GM12873 (cell line): ENCODE results near the gene GARIN5A.

ENCODE experiments used
- CTCF ChIP-seq: IDR thresholded peaks from 2 replicates; pipeline ENCODE4 v1.5.1; 2012; ENCODE audit warnings: low read depth, mild to moderate bottlenecking, moderate library complexity, low read length, control low read depth; ENCODE audit not compliant: insufficient read depth; ENCODE audit errors: missing control alignments

The GARIN5A gene

DNA sequence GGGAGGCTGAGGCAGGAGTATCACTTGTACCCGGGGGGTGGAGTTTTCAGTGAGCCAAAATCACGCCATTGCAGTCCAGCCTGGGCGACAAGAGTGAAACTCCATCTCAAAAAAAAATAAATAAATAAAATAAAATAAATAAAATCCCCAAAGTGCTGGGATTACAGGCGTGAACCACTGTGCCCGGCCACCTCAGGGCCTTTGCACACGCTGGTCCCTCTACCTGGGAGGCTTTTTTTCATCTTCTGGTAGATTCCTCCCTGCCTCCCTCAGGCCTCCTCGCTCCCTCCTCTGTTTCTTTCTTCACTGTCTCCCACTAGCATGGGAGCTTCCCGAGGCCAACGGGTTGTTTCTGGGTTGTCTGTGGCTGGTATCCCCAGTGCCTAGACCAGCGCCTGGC lies 28.9 kb downstream of the GARIN5A start:
- no peak for TF ChIP-seq CTCF

GRCh38 chr19:50447053-50447452 lies 29.6 kb downstream of the GARIN5A start:
- no peak for TF ChIP-seq CTCF

GRCh38 chr19:50444059-50444458 lies 32.6 kb downstream of the GARIN5A start:
- no peak for TF ChIP-seq CTCF

- no peak for TF ChIP-seq CTCF
Observed at GRCh38 chr19:50437862-50438449, 38.7 kb downstream of the GARIN5A start.

- TF ChIP-seq CTCF: no peak
Observed at GRCh38 chr19:50435627-50436026, 41.0 kb downstream of the GARIN5A start.

- TF ChIP-seq CTCF: no peak
Observed at GRCh38 chr19:50435221-50435620, 41.4 kb downstream of the GARIN5A start.

- no peak for TF ChIP-seq CTCF
Observed at GRCh38 chr19:50434525-50434924, 42.1 kb downstream of the GARIN5A start.
